ENCODE data around the gene MSMP. TPM values are rescaled to one million over a fixed set of nuclear protein-coding genes. Genes with fewer than 3 reads are reported as not detected.

Gene MSMP
- total and polyA plus RNA-seq, 10 of the 15 experiments (the other 5 are each of a cell fraction or from before 2014, with no cell fraction given) = 0.33 to 2.4 (median 0.86) TPM; not detected in 4

DNA sequence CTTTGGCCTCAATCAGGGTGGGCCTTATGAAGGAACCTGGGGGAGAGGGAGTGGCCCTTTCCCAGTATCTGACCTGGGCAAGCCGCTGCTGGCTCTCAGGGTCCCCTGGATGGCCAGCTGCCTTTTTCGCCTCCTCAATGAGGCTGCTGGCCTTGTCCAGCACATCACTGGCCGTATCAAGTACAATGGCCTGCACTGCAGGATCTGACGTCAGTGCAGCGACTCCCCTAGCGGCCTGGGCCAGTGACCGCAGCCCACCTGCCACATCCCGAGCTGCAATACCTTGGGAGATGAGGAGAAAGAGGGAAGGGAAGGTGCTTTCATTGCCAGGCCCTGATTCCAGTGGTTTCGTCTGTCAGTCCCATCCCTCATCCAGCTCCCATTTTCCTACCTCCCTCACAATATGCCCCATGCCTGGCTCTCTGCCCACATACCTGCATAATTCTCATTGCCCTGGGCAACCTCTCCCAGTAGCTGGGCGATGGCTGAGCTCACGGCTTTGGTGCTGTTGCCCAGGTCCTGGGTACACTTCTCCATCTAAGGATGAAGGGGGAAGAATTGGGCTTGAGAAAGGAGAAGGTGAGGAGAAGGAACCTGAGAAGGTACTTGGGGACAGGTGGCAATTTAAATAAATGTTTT lies 41.2 kb downstream of the MSMP start (continued):
- TF ChIP-seq WRNIP1 (IDR thresholded peaks at IDR 0.05; ENCODE audit: borderline replicate concordance, low read depth, low read length) = no peak
- no peak for TF ChIP-seq FOXK2 (IDR thresholded peaks at IDR 0.05)
- TF ChIP-seq RCOR1 (conservative IDR thresholded peaks at IDR 0.05; ENCODE audit: low read depth, low read length) = no peak
- TF ChIP-seq, protein P1, sequence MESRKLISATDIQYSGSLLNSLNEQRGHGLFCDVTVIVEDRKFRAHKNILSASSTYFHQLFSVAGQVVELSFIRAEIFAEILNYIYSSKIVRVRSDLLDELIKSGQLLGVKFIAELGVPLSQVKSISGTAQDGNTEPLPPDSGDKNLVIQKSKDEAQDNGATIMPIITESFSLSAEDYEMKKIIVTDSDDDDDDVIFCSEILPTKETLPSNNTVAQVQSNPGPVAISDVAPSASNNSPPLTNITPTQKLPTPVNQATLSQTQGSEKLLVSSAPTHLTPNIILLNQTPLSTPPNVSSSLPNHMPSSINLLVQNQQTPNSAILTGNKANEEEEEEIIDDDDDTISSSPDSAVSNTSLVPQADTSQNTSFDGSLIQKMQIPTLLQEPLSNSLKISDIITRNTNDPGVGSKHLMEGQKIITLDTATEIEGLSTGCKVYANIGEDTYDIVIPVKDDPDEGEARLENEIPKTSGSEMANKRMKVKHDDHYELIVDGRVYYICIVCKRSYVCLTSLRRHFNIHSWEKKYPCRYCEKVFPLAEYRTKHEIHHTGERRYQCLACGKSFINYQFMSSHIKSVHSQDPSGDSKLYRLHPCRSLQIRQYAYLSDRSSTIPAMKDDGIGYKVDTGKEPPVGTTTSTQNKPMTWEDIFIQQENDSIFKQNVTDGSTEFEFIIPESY (IDR thresholded peaks at IDR 0.05) = no peak

DNA sequence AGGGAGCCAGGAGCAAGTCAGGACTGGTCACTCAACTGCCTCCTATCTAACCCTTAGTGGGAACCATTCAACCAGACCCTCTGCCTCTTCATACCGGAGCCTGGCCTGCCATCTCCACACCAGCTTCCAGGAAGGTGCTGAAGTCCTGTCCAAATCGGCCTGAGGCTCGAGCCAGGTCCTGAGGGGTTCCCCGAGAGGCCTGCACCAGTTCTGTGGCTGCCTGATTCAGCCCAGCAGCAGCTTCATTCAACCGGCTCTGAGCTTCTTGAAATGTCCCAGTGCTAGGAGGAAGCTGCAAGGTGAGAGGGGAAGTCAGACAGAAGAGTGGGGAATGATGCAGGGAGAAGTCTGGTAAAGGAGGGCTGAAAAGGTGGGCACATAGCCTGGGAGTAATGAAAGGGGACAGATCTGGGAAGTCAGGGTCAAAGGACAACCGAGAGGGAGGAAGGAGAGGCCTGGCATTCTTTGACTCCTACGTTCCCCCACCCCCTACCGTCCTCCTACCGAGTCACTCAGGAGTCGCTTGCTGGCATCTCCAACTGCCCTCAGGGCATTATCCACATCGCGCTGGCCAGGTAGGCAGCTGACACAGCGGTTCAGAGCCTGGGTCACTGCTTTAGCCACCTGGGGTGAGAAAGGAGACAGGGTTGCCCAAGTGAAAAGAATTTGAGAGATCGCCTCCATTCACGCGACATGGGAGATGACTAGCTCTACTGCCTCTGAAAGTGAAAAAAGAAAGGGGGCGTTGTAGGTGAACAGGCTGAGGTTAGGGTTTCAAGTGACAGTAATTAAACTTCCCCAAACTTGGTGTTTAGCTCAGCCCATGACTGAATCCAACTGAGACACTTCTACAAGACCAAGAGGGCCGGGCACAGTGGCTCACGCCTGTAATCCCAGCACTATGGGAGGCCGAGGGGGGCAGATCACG lies 42.3 kb downstream of the MSMP start:
- no peak overlapping the region for H3K4me2 ChIP-seq (ENCODE audit: control insufficient read depth, insufficient read depth)
- no peak overlapping the region for H2AFZ ChIP-seq (ENCODE audit: control insufficient read depth, low read depth, low read length)
- no peaks in the 10 kb centered on the region for H3K27me3 ChIP-seq (replicated peaks in 1 of 2; ENCODE audit: control insufficient read depth in 2 of 2, insufficient read depth in 2 of 2, low read length in 1 of 2)
- POLR2A ChIA-PET = interaction anchor here (0.6 to 3.5 kb wide), 3 partner anchors 16 to 50 kb away, joined by 3 to 14 read pairs (median 4); no protein-coding TSS in a partner anchor
- SMC1A ChIA-PET (ENCODE audit: uncharacterized antibody, unreplicated experiment) = interaction anchor here (0.6 to 2.7 kb wide), 3 partner anchors 16 to 85 kb away, joined by 3 to 10 read pairs (median 7); no protein-coding TSS in a partner anchor
- TF ChIP-seq RUNX3 (IDR thresholded peaks at IDR 0.05; ENCODE audit: low read length) (peak; percentile 31; the same call in 1 of the 2 replicates), BMI1 (IDR thresholded peaks at IDR 0.05; ENCODE audit: borderline replicate concordance) (no peak), FOXM1 (IDR thresholded peaks at IDR 0.05; ENCODE audit: low read depth, low read length) (no peak)
- intact Hi-C loops (cut with micrococcal nuclease; ENCODE audit: unreplicated experiment) (no loop called here), in situ Hi-C loops (cut with MboI) (no loop called here)
- H3K79me2 ChIP-seq (ENCODE audit: control insufficient read depth, insufficient read depth, low read length) = no peaks in the 10 kb centered on the region
- H3K27ac ChIP-seq (ENCODE audit: control insufficient read depth, insufficient read depth) = no peak overlapping the region
- RAD21 ChIA-PET (ENCODE audit: unreplicated experiment) = interaction anchor here (0.6 to 1.4 kb wide), 3 partner anchors 16 to 67 kb away, joined by 3 to 4 read pairs (median 3); no protein-coding TSS in a partner anchor
- CTCF ChIA-PET = interaction anchor here (0.6 to 5.8 kb wide), 11 partner anchors 11 to 76 kb away, joined by 3 to 39 read pairs (median 4); partner anchors contain the start of genes CREB3 and TLN1
- H3K4me3 ChIP-seq = no peak overlapping the region
- DNase-seq (ENCODE audit: low read depth, low spot score) = no peak
- H4K20me1 ChIP-seq (ENCODE audit: control insufficient read depth, insufficient read depth) = no peaks in the 10 kb centered on the region
- peak; percentile 61 for FAIRE-seq
- WGBS (ENCODE audit: insufficient coverage, insufficient replicate concordance, low lambda C conversion rate, missing lambda C conversion rate) = 73% methylated on average over 21 of the region's 21 CpGs
- peak; percentile 70 for ATAC-seq
- peaks cover 47 to 48% of the 10 kb centered on the region in 2 experiments for H3K36me3 ChIP-seq (ENCODE audit: control insufficient read depth in 2 of 2, insufficient read depth in 2 of 2, low read length in 1 of 2)
- peaks cover 14% of the 10 kb centered on the region for H3K4me1 ChIP-seq (ENCODE audit: control insufficient read depth, insufficient read depth, low read length)
- BruUV-seq (replicated peaks) = no TSS peak
- H3K9ac ChIP-seq (ENCODE audit: control insufficient read depth, insufficient read depth, low read length) = no peak overlapping the region
- no peaks in the 10 kb centered on the region for H3K9me3 ChIP-seq (replicated peaks; ENCODE audit: control insufficient read depth, insufficient read depth, low read length)

All from GM12878 (cell line).